Airway epithelial cell (primary cell): Measurements from ENCODE around the gene VHLL. TPM values are rescaled to one million over a fixed set of nuclear protein-coding genes. Genes with fewer than 3 reads are reported as not detected.

ENCODE experiments used
- total RNA-seq: library from RNA; depleted of rRNA; stranded (reverse); fragments of >200 nt; gene quantifications from 2 replicates; pipeline ENCODE4 v1.2.3, GENCODE V29; 2015

The VHLL gene
- not detected in 2 replicates for total RNA-seq

GRCh38 chr1:156298852-156299357 is at the start of gene VHLL:
Gene VHLL, minus strand, starts transcription at chr1:156299307. Its CDS starts 118 bp downstream, at chr1:156299189.

GRCh38 chr1:156338180-156338976 is 39.3 kb upstream of the VHLL start, which contains the start of the genes CCT3 and TSACC:
Gene CCT3, minus strand, starts transcription at chr1:156338292. Its CDS starts 108 bp downstream, at chr1:156338184.
Gene TSACC, plus strand, starts transcription at chr1:156338526. Its CDS starts 1,232 bp downstream, at chr1:156339758.

GRCh38 chr1:156295391-156295947 is 3.6 kb downstream of the VHLL start, which contains the start of gene GLMP:
Gene GLMP, minus strand, starts transcription at chr1:156295679. Its CDS starts 34 bp downstream, at chr1:156295645.

GRCh38 chr1:156284112-156284511 is 15.0 kb downstream of the VHLL start, which contains the start of gene TMEM79:
Gene TMEM79, plus strand, starts transcription at chr1:156284325. Its CDS starts 902 bp downstream, at chr1:156285227.

GRCh38 chr1:156282479-156283222 is 16.5 kb downstream of the VHLL start, which contains the start of gene SMG5:
Gene SMG5, minus strand, starts transcription at chr1:156282825. Its CDS starts 145 bp downstream, at chr1:156282680.

Other genes starting within 250 kb of the VHLL start
- 21.4 and 25.2 TPM in 2 replicates for gene UBQLN4, start 245.5 kb downstream of the VHLL start, total RNA-seq
- gene LAMTOR2, start 244.5 kb downstream of the VHLL start, total RNA-seq: 103 and 130 TPM in 2 replicates
- 206 and 251 TPM in 2 replicates for gene RAB25, start 238.1 kb downstream of the VHLL start, total RNA-seq
- 3.3 and 7.6 TPM in 2 replicates for gene MEX3A, start 216.8 kb downstream of the VHLL start, total RNA-seq
- 995 and 1,028 TPM in 2 replicates for gene LMNA, start 184.6 kb downstream of the VHLL start, total RNA-seq
- gene SEMA4A, start 145.7 kb downstream of the VHLL start, total RNA-seq: 7.6 and 16.6 TPM in 2 replicates
- 9.2 and 13.0 TPM in 2 replicates for gene SLC25A44, start 105.2 kb downstream of the VHLL start, total RNA-seq
- 84.6 and 87.2 TPM in 2 replicates for gene PMF1, start 86.3 kb downstream of the VHLL start, total RNA-seq
- gene BGLAP, start 57.1 kb downstream of the VHLL start, total RNA-seq: 0.14 TPM in 1 of 2 replicates, not detected in the other
- 0.60 and 0.71 TPM in 2 replicates for gene PAQR6, start 51.3 kb downstream of the VHLL start, total RNA-seq
- gene SMG5, start 16.5 kb downstream of the VHLL start, total RNA-seq: 40.6 and 40.8 TPM in 2 replicates
- 37.5 and 38.2 TPM in 2 replicates for gene TMEM79, start 15.0 kb downstream of the VHLL start, total RNA-seq
- gene GLMP, start 3.6 kb downstream of the VHLL start, total RNA-seq: 28.6 and 42.5 TPM in 2 replicates
- 322 and 440 TPM in 2 replicates for gene CCT3, start 39.0 kb upstream of the VHLL start, total RNA-seq
- 2.4 TPM in 1 of 2 replicates, not detected in the other for gene TSACC, start 39.2 kb upstream of the VHLL start, total RNA-seq
- gene RHBG, start 69.9 kb upstream of the VHLL start, total RNA-seq: 0.14 TPM in 1 of 2 replicates, not detected in the other
- 18.2 and 18.8 TPM in 2 replicates for gene MEF2D, start 201.5 kb upstream of the VHLL start, total RNA-seq